Right kidney (tissue), 1 donor: ENCODE results near the gene CMYA5.
A peak's percentile ranks its signal among the peaks of the same experiment; 100 is the strongest.
"Not testable (repeated sequence)": the region's sequence is repeated elsewhere in the genome, so short reads cannot be mapped to it uniquely, and the experiment has no call there.

Experiments
- DNase-seq: peaks from one replicate; pipeline ENCODE4 v3.0.0-alpha.2; 2016

Gene CMYA5

DNA sequence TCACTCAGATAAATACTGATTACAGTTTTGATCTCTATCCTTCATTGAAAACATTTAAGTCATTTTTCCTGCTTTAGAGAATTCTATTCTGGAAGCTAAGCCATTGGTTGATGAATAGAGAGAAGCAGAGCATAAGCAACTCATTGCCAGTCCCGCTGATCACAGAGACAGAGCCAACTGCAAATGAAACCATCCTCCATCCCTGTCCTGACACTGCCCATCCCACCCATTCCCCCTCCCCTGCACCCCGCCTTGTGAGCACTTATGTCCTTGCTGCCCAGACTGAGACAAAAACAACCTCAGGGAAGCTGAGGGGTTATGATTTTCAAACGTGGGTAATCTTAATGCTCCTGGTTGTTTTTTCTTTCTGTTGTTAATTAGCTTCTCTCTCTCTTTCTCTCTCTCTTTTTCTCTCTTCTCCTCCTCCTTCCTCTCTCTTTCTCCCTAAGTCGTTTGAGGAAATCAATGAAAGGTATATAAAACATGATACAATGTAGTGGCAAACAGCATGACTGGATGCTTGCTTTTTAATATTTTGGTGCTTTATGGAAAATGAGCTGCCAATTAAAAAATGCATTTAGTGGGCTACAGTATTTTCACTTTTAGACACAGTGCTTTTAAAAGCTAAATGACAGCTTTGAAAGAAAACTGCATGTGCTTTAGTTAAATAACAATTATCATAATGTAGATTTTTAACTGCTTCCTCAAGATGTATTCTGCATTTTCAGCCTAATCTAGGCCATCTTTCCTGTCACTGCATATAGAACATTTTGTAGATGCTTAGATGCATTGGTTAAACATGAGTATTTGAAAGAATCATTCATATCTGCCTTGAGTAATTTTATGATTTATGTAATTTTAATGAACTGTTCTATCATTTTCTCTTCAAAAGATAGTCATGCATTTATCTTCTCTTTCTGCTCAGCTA lies 57.3 kb downstream of the CMYA5 start:
- no peak for DNase-seq

GRCh38 chr5:79750611-79751510 lies 61.2 kb downstream of the CMYA5 start:
- no peak for DNase-seq

DNA sequence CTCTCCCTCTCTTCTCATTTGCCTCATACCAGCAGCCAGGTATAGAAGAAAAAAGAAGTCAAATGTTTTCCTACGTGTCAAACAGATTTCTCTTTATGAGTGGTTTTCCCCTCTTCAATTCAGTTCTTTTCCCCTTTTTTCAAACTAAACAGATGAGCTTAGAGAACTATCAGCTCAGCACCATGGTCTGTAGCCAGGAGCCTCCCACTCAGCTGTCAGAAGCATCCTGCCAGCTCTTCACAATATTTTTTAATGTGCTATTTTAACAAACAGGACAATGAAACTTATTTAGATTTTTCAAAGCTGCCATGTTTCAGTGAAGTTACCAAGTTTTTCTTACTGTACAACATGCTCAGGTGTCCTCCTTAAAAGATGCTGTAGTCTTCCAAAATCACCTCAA lies 63.5 kb downstream of the CMYA5 start:
- DNase-seq = no peak

DNA sequence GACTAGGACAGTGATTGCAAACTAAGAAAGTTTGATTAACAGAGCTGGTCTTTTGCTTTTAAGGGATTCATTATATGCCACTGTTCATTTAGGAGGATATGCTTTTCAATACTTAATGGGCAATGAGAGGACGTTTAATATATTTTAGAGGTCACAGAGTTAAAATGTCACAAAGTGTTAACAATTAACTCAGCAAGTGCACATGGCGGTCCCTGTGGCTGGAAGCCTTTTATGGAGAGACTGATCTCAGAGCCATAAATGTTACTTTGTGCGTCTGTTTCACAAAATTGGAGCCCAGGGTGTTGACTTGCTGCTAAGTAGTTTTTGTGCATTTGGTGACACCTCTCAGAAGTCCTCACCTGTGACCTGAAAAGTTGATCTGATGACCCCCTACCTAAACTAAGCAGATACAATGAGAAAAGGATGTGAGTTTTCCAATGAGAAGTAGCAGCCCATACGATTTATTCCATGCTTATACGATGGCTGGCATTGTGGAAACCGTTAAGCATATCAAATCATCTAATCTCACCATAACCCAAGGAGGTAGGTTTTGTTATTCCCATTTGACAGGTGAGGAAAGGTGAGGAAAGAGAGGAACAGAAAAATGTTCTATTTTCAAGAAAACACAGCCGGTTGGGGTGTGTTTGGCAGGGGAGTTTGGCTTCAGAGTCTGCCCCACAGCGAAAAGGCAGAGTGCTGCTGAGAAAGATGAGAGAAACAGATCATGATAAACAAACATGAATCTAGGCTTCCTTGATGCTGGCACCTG lies 64.4 kb downstream of the CMYA5 start:
- no peak for DNase-seq

DNA sequence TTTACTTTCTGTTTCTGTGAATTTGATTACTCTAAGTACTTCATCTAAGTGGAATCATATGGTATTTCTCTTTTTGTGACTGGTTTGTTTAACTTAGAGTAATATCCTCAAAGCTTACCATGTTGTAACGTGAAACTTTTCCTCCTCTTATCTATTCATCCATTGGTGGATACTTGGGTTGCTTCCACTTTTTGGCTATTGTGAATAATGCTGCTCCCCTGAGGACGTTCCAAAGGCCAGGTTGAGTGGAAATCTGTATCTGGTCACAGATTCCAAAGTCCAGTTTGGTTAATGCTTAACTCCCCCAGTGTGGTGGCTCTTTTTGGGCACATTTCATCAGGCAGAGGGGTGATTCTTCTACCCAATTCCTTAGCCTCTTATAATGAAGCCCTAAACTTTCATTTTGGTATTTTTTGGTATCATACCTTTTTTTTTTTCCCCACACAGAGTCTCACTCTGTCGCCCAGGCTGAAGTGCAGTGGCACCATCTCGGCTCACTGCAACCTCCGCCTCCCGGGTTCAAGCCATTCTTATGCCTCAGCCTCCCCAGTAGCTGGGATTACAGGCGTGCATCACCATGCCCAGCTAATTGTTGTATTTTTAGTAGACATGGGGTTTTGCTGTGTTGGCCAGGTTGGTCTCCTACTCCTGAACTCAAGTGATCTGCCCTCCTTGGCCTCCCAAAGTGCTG lies 65.4 kb downstream of the CMYA5 start:
- no peak for DNase-seq

DNA sequence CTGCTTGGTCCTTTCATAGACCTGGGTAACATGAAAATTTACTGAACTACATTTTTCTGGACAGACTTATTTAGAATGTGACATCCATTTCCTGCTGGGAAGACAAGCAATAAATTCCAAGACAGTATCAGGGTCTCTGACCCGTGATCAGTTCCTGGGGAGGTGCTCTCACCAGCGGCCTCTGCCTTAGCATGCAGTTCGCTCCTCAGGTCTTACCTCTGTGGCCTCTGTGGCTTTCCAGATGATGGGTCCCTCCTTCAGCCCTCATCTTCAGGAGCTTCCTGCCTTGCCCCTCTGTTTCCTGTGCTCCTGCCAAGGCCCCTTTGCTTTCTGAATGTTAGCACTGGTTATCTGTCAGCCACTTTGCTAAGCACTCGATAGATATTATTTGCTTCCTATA lies 66.4 kb downstream of the CMYA5 start:
- DNase-seq = no peak

DNA sequence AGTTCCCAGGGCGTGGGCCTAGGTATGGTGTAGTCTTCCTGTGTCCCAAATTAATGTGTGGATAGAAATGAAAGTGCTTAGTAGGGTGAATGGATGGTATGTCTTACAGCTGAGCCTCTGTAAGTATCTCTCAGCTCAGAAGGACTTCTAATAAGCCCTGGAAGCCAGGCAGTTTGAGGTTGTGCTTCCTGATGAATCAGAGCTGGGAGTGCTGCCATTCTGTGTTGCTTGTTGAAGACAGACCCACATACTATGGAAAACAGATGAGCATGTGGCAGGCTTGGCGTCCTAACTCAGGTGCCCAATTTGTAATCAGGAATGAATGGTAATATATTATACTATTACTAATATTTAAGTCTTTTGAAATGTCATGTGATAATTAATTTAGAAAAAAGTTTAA lies 69.8 kb downstream of the CMYA5 start:
- DNase-seq = no peak

DNA sequence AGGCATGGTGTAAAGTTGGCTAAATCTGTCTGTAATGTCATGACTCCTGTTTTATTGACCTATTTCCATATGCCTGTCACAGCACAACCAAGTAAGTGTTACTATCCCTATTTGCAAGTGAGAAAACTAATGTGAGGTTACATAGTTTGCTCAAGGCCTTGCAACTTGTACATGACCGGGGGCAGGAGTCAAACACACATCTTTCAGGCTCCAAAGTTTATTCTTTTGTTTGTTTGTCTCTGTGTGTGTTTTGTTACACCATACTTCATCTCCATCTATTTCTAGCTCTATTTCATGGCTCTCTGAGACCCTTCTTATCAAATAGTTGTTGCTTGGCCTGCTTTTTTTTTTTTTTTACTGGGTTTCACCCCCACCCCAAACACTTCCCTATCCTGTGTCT lies 70.2 kb downstream of the CMYA5 start:
- DNase-seq = no peak

- DNase-seq = no peak
These were observed 73.3 kb downstream of the CMYA5 start for GRCh38 chr5:79762929-79763328.

- not testable (repeated sequence) for DNase-seq
These were observed 74.5 kb downstream of the CMYA5 start for GRCh38 chr5:79764147-79764546.

GRCh38 chr5:79771387-79771786 lies 81.8 kb downstream of the CMYA5 start:
- no peak for DNase-seq

DNA sequence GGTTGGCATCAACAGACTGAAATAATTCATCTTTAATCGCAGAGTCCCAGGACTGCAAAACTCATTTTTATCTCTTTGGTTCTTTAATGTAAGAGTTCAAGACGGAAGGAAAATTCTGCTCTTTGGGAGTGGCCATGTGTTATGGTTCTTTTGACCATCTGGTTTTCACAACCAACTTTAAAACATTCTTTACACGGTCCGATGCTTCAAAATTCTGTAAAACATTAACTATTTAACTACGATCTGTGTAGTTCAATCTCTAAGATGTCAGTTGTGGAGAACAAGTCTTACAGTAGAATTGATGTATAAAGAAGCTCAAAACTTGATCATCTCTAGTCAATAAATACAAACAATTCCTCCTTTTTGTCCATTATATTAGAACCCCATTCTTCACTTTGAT lies 83.0 kb downstream of the CMYA5 start:
- DNase-seq = no peak

DNA sequence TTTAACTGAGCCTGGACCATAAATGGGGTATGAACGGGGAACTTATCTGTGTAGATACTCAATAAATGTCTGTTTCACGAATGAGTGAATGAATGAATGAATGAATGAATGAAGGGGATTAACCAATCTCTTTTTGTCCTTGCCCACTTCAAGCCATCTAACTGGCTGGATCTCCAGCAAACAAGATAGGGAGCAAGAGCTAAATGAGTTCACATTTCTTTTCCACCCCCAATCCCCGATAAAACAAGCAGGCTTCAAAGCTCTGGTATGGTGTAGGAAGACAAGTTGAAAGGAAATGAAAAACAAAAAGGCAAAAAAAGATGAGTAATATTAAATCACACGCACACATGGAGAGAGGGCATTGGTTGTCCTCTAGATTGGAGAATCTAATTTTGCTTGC lies 84.0 kb downstream of the CMYA5 start:
- DNase-seq = no peak

DNA sequence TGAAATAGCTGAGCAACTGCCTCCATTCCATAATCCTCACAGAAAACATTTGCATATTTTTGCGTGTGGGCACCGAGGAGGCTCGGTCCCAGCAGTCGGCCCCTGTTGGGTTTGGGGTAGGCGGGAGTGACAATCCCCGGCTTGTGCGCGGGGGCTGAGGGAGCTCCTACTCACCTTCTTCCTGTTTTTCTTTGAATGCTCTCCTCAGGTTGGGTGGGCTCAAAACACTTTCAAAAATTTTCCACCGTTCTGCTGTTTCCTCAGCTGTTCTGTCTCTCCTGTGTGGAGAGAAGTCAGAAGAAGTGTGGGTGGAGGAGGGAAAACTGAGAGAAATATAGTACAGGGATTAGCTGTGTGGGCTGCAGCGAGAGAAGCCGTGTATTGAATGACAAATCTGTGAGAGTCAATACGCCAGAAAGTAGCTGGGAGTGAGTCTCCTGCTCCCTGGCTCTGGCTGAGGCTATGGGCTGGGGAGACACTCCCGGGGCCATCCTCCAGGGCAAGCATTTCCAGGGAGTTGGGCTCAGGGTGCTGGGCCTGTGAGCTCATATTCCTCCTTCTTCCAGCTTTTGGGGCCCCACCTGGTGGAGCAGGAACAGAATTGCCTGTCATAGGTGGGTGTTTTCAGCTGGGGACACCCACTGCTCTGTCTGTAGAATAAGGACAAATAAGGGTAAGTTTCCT lies 84.7 kb downstream of the CMYA5 start:
- peak; percentile 46 for DNase-seq

GRCh38 chr5:79774855-79775237 lies 85.2 kb downstream of the CMYA5 start:
- no peak for DNase-seq

- DNase-seq = not testable (repeated sequence)
These were observed 95.1 kb downstream of the CMYA5 start for GRCh38 chr5:79784741-79785140.

DNA sequence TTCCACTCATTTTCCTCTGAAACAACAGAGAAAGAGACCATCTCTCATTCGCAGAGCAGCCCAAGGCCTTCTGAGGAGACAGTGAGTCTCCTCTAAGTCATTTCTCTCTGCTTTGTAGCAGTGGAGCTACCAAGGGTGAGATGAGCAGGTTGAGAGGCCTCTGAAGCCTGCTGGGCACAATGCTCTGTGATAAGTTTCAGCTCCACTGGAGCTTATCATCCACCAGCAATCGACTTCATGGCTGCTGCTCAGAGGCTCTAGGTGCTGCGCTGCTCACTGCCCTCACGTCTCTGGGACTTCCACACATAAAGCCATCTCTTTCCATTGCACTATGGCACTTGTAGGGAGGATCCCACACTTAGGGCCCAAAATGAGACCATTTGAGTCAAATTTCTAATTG lies 96.3 kb downstream of the CMYA5 start:
- DNase-seq = no peak

DNA sequence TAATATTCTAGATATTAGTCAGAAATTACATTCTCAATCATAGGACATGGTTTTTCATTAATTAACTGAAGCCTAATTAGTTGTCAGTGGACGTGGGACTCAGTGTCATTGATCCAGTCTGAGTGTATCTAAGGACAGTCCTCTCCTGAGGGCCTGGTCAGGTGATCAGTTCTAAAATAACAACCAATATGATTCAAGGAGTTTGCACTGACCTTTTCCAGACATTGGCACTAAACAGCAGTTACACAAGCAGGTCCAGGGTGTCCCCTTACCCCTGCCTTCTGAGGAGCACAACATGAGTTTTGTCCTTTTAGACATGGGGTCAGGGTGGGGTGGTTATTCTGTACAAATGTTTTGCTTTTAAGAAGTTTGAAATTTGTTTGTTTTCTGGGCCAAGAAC lies 97.8 kb downstream of the CMYA5 start:
- no peak for DNase-seq

GRCh38 chr5:79791843-79792242 lies 102.2 kb downstream of the CMYA5 start:
- DNase-seq = no peak

GRCh38 chr5:79792463-79792862 lies 102.8 kb downstream of the CMYA5 start:
- no peak for DNase-seq

GRCh38 chr5:79793304-79793703 lies 103.7 kb downstream of the CMYA5 start:
- DNase-seq = no peak
